Ishikawa (cell line): ENCODE measurements around the gene PLAAT5.

Experiments used
- CEBPB ChIP-seq: IDR thresholded peaks from 2 replicates; pipeline ENCODE4 v1.6.1; 2012
- CREB1 ChIP-seq: IDR thresholded peaks from 2 replicates; pipeline ENCODE4 v1.6.1; 2012; ENCODE audit warnings: low read depth
- EGR1 ChIP-seq: IDR thresholded peaks from 2 replicates; pipeline ENCODE4 v1.6.1; 2012
- EP300 ChIP-seq: IDR thresholded peaks from 2 replicates; pipeline ENCODE4 v1.6.1; 2012; ENCODE audit warnings: borderline replicate concordance
- FOXM1 ChIP-seq: IDR thresholded peaks from 2 replicates; pipeline ENCODE4 v1.6.1; 2012; ENCODE audit warnings: low read depth, borderline replicate concordance
- MAX ChIP-seq: IDR thresholded peaks from 2 replicates; pipeline ENCODE4 v1.6.1; 2012
- NFIC ChIP-seq: IDR thresholded peaks from 2 replicates; pipeline ENCODE4 v1.6.1; 2012
- RAD21 ChIP-seq: IDR thresholded peaks from 2 replicates; pipeline ENCODE4 v1.6.1; 2012; ENCODE audit warnings: low read depth
- TAF1 ChIP-seq: IDR thresholded peaks from 2 replicates; pipeline ENCODE4 v1.6.1; 2012; ENCODE audit warnings: low read depth, mild to moderate bottlenecking
- TCF12 ChIP-seq: IDR thresholded peaks from 2 replicates; pipeline ENCODE4 v1.6.1; 2012; ENCODE audit warnings: low read depth
- TEAD4 ChIP-seq: IDR thresholded peaks from 2 replicates; pipeline ENCODE4 v1.6.1; 2012
- USF1 ChIP-seq: IDR thresholded peaks from 2 replicates; pipeline ENCODE4 v1.6.1; 2012
- YY1 ChIP-seq: IDR thresholded peaks from 2 replicates; pipeline ENCODE4 v1.6.1; 2012; ENCODE audit warnings: low read depth
- ZBTB7A ChIP-seq: IDR thresholded peaks from 2 replicates; pipeline ENCODE4 v1.6.1; 2012; ENCODE audit warnings: low read depth
- TF ChIP-seq, protein P1 (sequence below): IDR thresholded peaks from 2 replicates; pipeline ENCODE4 v1.6.1; 2012; ENCODE audit warnings: low read depth, mild to moderate bottlenecking

The PLAAT5 gene

GRCh38 chr11:63520606-63521170, 29.7 kb upstream of the PLAAT5 start:
- TF ChIP-seq CEBPB: no peak
- no peak for TF ChIP-seq NFIC
- TF ChIP-seq, protein P1, sequence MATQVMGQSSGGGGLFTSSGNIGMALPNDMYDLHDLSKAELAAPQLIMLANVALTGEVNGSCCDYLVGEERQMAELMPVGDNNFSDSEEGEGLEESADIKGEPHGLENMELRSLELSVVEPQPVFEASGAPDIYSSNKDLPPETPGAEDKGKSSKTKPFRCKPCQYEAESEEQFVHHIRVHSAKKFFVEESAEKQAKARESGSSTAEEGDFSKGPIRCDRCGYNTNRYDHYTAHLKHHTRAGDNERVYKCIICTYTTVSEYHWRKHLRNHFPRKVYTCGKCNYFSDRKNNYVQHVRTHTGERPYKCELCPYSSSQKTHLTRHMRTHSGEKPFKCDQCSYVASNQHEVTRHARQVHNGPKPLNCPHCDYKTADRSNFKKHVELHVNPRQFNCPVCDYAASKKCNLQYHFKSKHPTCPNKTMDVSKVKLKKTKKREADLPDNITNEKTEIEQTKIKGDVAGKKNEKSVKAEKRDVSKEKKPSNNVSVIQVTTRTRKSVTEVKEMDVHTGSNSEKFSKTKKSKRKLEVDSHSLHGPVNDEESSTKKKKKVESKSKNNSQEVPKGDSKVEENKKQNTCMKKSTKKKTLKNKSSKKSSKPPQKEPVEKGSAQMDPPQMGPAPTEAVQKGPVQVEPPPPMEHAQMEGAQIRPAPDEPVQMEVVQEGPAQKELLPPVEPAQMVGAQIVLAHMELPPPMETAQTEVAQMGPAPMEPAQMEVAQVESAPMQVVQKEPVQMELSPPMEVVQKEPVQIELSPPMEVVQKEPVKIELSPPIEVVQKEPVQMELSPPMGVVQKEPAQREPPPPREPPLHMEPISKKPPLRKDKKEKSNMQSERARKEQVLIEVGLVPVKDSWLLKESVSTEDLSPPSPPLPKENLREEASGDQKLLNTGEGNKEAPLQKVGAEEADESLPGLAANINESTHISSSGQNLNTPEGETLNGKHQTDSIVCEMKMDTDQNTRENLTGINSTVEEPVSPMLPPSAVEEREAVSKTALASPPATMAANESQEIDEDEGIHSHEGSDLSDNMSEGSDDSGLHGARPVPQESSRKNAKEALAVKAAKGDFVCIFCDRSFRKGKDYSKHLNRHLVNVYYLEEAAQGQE: no peak
- TF ChIP-seq MAX: no peak
- TF ChIP-seq USF1: no peak
- no peak for TF ChIP-seq TCF12
- TF ChIP-seq TEAD4: no peak
- no peak for TF ChIP-seq ZBTB7A
- TF ChIP-seq CREB1: no peak
- TF ChIP-seq EGR1: no peak
- no peak for TF ChIP-seq EP300
- no peak for TF ChIP-seq TAF1
- TF ChIP-seq FOXM1: no peak

DNA sequence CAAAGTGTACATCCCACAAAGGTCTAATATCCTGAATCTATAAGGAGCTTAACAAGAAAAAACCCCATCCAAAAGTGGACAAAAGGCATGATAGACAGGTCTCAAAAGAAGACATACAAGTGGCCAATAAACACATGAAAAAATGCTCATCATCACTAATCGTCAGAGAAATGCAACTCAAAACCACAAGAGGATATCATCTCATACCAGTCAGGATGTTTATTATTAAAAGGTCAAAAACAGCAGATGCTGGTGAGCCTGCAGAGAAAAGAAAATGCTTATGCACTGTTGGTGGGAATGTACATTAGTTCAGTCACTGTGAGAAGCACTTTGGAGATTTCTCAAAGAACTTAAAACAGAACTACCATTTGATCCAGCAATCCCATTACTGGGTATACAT, 27.6 kb upstream of the PLAAT5 start:
- TF ChIP-seq RAD21 (no peak), FOXM1 (no peak), TCF12 (no peak), MAX (no peak), TAF1 (no peak), ZBTB7A (no peak), CEBPB (no peak), YY1 (no peak), EP300 (no peak), CREB1 (no peak), USF1 (no peak)

DNA sequence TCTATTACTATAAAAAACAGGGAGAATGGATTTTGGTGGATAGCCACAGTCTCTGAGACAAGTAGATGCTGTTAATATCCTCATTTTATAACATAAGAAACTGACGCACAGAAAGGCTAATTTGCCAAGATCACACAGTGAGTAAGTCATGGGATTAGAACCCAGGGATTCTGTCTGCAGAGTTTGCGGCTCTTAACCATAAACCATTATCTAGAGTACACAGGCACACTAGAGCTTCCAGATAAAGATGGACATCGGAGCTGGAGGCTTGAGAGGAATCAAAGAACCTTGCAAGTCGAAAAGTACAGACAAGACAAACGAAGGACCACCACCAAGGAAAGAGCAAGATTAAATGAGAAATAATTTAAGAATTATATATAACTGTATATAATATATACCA, 26.2 kb upstream of the PLAAT5 start:
- TF ChIP-seq NFIC: no peak

DNA sequence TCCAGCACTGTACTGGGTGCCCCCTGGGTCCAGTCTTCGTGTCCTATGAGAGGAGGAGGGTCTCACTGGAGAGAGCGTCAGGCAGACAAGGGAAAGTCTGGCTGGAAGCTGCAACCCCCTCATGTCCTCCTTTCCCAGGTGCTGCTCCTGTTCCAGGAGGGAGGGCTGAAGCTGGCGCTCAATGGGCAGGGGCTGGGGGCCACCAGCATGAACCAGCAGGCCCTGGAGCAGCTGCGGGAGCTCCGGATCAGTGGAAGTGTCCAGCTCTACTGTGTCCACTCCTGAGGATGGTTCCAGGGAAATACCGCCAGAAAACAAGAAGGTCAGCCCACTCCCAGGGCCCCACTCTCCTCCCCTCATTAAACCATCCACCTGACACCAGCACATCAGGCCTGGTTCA, 25.1 kb upstream of the PLAAT5 start:
- TF ChIP-seq USF1: no peak
- no peak for TF ChIP-seq CREB1
- no peak for TF ChIP-seq TAF1
- no peak for TF ChIP-seq YY1
- no peak for TF ChIP-seq TEAD4
- TF ChIP-seq EGR1: no peak
- no peak for TF ChIP-seq CEBPB
- TF ChIP-seq, protein P1: no peak
- no peak for TF ChIP-seq ZBTB7A

- TF ChIP-seq EGR1: no peak
- TF ChIP-seq MAX: no peak
- TF ChIP-seq CEBPB: no peak
- TF ChIP-seq TCF12: no peak
- no peak for TF ChIP-seq USF1
- no peak for TF ChIP-seq TAF1
- no peak for TF ChIP-seq EP300
- no peak for TF ChIP-seq NFIC
- no peak for TF ChIP-seq CREB1
- no peak for TF ChIP-seq FOXM1
Observed at GRCh38 chr11:63512816-63513215, 21.8 kb upstream of the PLAAT5 start.
